SK-N-MC (cell line): ENCODE results near the gene TGFBRAP1.
"Not testable (repeated sequence)": the region's sequence is repeated elsewhere in the genome, so short reads cannot be mapped to it uniquely, and the experiment has no call there.

Experiments
- EZH2 ChIP-seq: fragments of 200-600 bp; sonication (generic); IDR thresholded peaks from one replicate; pipeline ENCODE4 v1.6.1; 2017; ENCODE audit warnings: antibody characterized with exemption
- POLR2AphosphoS5 ChIP-seq: IDR thresholded peaks from 2 replicates; pipeline ENCODE4 v1.6.1; 2012; ENCODE audit warnings: mild to moderate bottlenecking, low read depth, low read length, borderline replicate concordance

GRCh38 chr2:105327271-105327670 is 2.3 kb downstream of the TGFBRAP1 start:
- TF ChIP-seq EZH2, POLR2AphosphoS5: not testable (repeated sequence)
